Spinal cord (tissue), 10 donors: ENCODE data around the gene ARMCX1. TPM values are rescaled to one million over a fixed set of nuclear protein-coding genes. Genes with fewer than 3 reads are reported as not detected.
"Not testable (repeated sequence)": the region's sequence is repeated elsewhere in the genome, so short reads cannot be mapped to it uniquely, and the experiment has no call there.

Source experiments
- DNase-seq, 6 donors: peaks; one replicate each; pipeline versions ENCODE4 v3.0.0 to v3.0.0-alpha.2; 2013 to 2015; ENCODE audit warnings: low spot score in 6 of 6, low read depth in 4 of 6
- H3K27ac ChIP-seq: one replicate; pipeline ENCODE4 v1.5.1; 2013; ENCODE audit warnings: low read depth, low read length, control low read depth
- H3K27me3 ChIP-seq: one replicate; pipeline ENCODE4 v1.6.1; 2013; ENCODE audit warnings: low read length; ENCODE audit not compliant: control insufficient read depth, insufficient read depth
- H3K36me3 ChIP-seq: one replicate; pipeline ENCODE4 v1.6.1; 2013; ENCODE audit warnings: low read length; ENCODE audit not compliant: control insufficient read depth, insufficient read depth
- H3K4me1 ChIP-seq: one replicate; pipeline ENCODE4 v1.6.1; 2013; ENCODE audit warnings: low read length; ENCODE audit not compliant: control insufficient read depth, insufficient read depth
- H3K4me3 ChIP-seq: one replicate; pipeline ENCODE4 v1.5.1; 2013; ENCODE audit warnings: low read depth, low read length, control low read depth
- H3K9me3 ChIP-seq: one replicate; pipeline ENCODE4 v1.6.1; 2013; ENCODE audit warnings: low read length; ENCODE audit not compliant: control insufficient read depth, insufficient read depth
- WGBS: methylation state at CpG from one replicate; pipeline ENCODE4 v1.1.5; 2013; ENCODE audit warnings: missing lambda C conversion rate; ENCODE audit not compliant: insufficient coverage; 5-methylcytosine and 5-hydroxymethylcytosine counted together
- polyA plus RNA-seq, 2 donors: library from polyadenylated mRNA; unstranded; fragments of 120-200 nt; gene quantifications; one replicate each; pipeline ENCODE4 v1.2.1, GENCODE V29; 2013; ENCODE audit not compliant: insufficient read length in 2 of 2
- total RNA-seq, 2 donors: library from RNA; depleted of rRNA in 1 of 2; stranded (reverse); fragments of 120-200 nt in 1 of 2; fragments of >200 nt in 1 of 2; gene quantifications; one replicate each; pipeline versions ENCODE4 v1.2.3 to v1.2.4, GENCODE V29; 2013 to 2014
- donor health status: healthy.

ARMCX1 gene
- total and polyA plus RNA-seq, 4 donors: 54.4 to 60.6 (median 58.9) TPM

- Histone ChIP-seq H3K4me1 (no peaks in the 10 kb centered on the region), H3K27ac (no peak overlapping the region), H3K27me3 (no peaks in the 10 kb centered on the region), H3K36me3 (no peaks in the 10 kb centered on the region), H3K9me3 (no peaks in the 10 kb centered on the region), H3K4me3 (no peak overlapping the region)
- DNase-seq: no peak
These were observed 14.3 kb downstream of the ARMCX1 start for GRCh38 chrX:101564651-101565050.

GRCh38 chrX:101595739-101596419 lies 45.5 kb downstream of the ARMCX1 start:
- WGBS: no CpG with 5 or more reads among the region's 5 CpGs
- Histone ChIP-seq H3K36me3 (no peaks in the 10 kb centered on the region), H3K27ac (no peak overlapping the region), H3K9me3 (no peaks in the 10 kb centered on the region), H3K4me3 (no peak overlapping the region), H3K4me1 (no peaks in the 10 kb centered on the region), H3K27me3 (no peaks in the 10 kb centered on the region)
- DNase-seq: peak; percentile 35 to 94 (median 66)

- not testable (repeated sequence) for H3K9me3 ChIP-seq, H3K4me3 ChIP-seq, H3K27me3 ChIP-seq, DNase-seq, H3K27ac ChIP-seq, H3K4me1 ChIP-seq, H3K36me3 ChIP-seq
- WGBS: no CpG with 5 or more reads among the region's 8 CpGs
These were observed 49.2 kb downstream of the ARMCX1 start for GRCh38 chrX:101599592-101599991.

GRCh38 chrX:101602077-101602476 lies 51.7 kb downstream of the ARMCX1 start:
- WGBS: no CpG with 5 or more reads among the region's 7 CpGs
- no peaks in the 10 kb centered on the region for H3K27me3 ChIP-seq
- H3K27ac ChIP-seq: no peak overlapping the region
- H3K4me3 ChIP-seq: no peak overlapping the region
- no peak for DNase-seq
- H3K4me1 ChIP-seq: no peaks in the 10 kb centered on the region
- H3K36me3 ChIP-seq: no peaks in the 10 kb centered on the region
- H3K9me3 ChIP-seq: no peaks in the 10 kb centered on the region

Other genes starting within 250 kb of the ARMCX1 start
- 1 to 10 TPM; 4.2 to 5.7 TPM for gene TIMM8A, start 201.8 kb upstream of the ARMCX1 start, total RNA-seq
- gene TIMM8A, start 201.8 kb upstream of the ARMCX1 start, polyA plus RNA-seq: 10 to 100 TPM; 14.4 to 14.7 TPM
- 1 to 10 TPM; 4.1 to 7.3 TPM for gene BTK, start 164.4 kb upstream of the ARMCX1 start, total RNA-seq
- 1 to 10 TPM; 4.1 to 6.2 TPM for gene BTK, start 164.4 kb upstream of the ARMCX1 start, polyA plus RNA-seq
- 1,000 to 10,000 TPM in 1 of 2 donors, 100 to 1,000 TPM in 1; 166 to 1,311 TPM for gene RPL36A, start 159.5 kb upstream of the ARMCX1 start, total RNA-seq
- gene RPL36A, start 159.5 kb upstream of the ARMCX1 start, polyA plus RNA-seq: 100 to 1,000 TPM; 492 to 524 TPM
- 10 to 100 TPM; 21.4 to 32.7 TPM for gene GLA, start 142.6 kb upstream of the ARMCX1 start, total RNA-seq
- 10 to 100 TPM; 29.1 to 29.5 TPM for gene GLA, start 142.6 kb upstream of the ARMCX1 start, polyA plus RNA-seq
- 10 to 100 TPM; 63.7 to 75.1 TPM for gene HNRNPH2, start 142.3 kb upstream of the ARMCX1 start, total RNA-seq
- gene HNRNPH2, start 142.3 kb upstream of the ARMCX1 start, polyA plus RNA-seq: 100 to 1,000 TPM in 1 of 2 donors, 10 to 100 TPM in 1; 96.5 to 111 TPM
- 10 to 100 TPM; 15.9 to 16.6 TPM for gene ARMCX4, start 65.1 kb upstream of the ARMCX1 start, total RNA-seq
- 10 to 100 TPM; 26.1 to 29.8 TPM for gene ARMCX4, start 65.1 kb upstream of the ARMCX1 start, polyA plus RNA-seq
- 10 to 100 TPM; 33.3 to 74.4 TPM for gene ARMCX6, start 67.5 kb downstream of the ARMCX1 start, total RNA-seq
- 10 to 100 TPM; 61.2 to 64.5 TPM for gene ARMCX6, start 67.5 kb downstream of the ARMCX1 start, polyA plus RNA-seq
- 100 to 1,000 TPM in 1 of 2 donors, 10 to 100 TPM in 1; 89.8 to 114 TPM for gene ARMCX3, start 72.6 kb downstream of the ARMCX1 start, total RNA-seq
- 100 to 1,000 TPM; 110 to 142 TPM for gene ARMCX3, start 72.6 kb downstream of the ARMCX1 start, polyA plus RNA-seq
- gene ARMCX2, start 109.3 kb downstream of the ARMCX1 start, total RNA-seq: 10 to 100 TPM; 67.4 to 77.9 TPM
- gene ARMCX2, start 109.3 kb downstream of the ARMCX1 start, polyA plus RNA-seq: 10 to 100 TPM; 78.1 to 83.8 TPM